H9 (cell line): ENCODE results near the gene C1QA. TPM values are rescaled to one million over a fixed set of nuclear protein-coding genes. Genes with fewer than 3 reads are reported as not detected.
"Not testable (repeated sequence)": the region's sequence is repeated elsewhere in the genome, so short reads cannot be mapped to it uniquely, and the experiment has no call there.

Source experiments
- DNase-seq: peaks from one replicate; pipeline ENCODE4 v3.0.0-alpha.2; 2017
- H2AFZ ChIP-seq: one replicate; pipeline ENCODE4 v1.6.1; 2013; ENCODE audit warnings: mild to moderate bottlenecking, low read length, control low read depth, moderate library complexity
- H2AK5ac ChIP-seq: 2 replicates; pipeline ENCODE4 v1.6.1; 2013; ENCODE audit warnings: low read length, control low read depth, mixed read lengths; ENCODE audit not compliant: insufficient read length
- H2BK120ac ChIP-seq: one replicate; pipeline ENCODE4 v1.6.1; 2013; ENCODE audit warnings: low read depth, mild to moderate bottlenecking, low read length, control low read depth, inconsistent platforms; ENCODE audit not compliant: poor library complexity, severe bottlenecking
- H2BK12ac ChIP-seq: 2 replicates; pipeline ENCODE4 v1.6.1; 2013; ENCODE audit warnings: low read length, control low read depth, mixed read lengths, low read depth; ENCODE audit not compliant: insufficient read length
- H2BK15ac ChIP-seq: 2 replicates; pipeline ENCODE4 v1.6.1; 2013; ENCODE audit warnings: low read depth, low read length, control low read depth
- H2BK20ac ChIP-seq: one replicate; pipeline ENCODE4 v1.6.1; 2013; ENCODE audit warnings: low read depth, mild to moderate bottlenecking, low read length, control low read depth, inconsistent platforms; ENCODE audit not compliant: poor library complexity, severe bottlenecking
- H2BK5ac ChIP-seq: 2 replicates; pipeline ENCODE4 v1.6.1; 2013; ENCODE audit warnings: low read length, control low read depth, mixed read lengths; ENCODE audit not compliant: insufficient read length
- H3K14ac ChIP-seq: 2 replicates; pipeline ENCODE4 v1.6.1; 2013; ENCODE audit warnings: low read length, control low read depth; ENCODE audit not compliant: insufficient read depth
- H3K18ac ChIP-seq: 2 replicates; pipeline ENCODE4 v1.6.1; 2013; ENCODE audit warnings: low read depth, mild to moderate bottlenecking, mixed read lengths, low read length, control low read depth; ENCODE audit not compliant: insufficient read length
- H3K23ac ChIP-seq: 2 replicates; pipeline ENCODE4 v1.6.1; 2013; ENCODE audit warnings: low read length, control low read depth, mixed read lengths, low read depth; ENCODE audit not compliant: insufficient read length
- H3K23me2 ChIP-seq: 2 replicates; pipeline ENCODE4 v1.6.1; 2013; ENCODE audit warnings: low read depth, mild to moderate bottlenecking, mixed read lengths, low read length, control low read depth; ENCODE audit not compliant: insufficient read length, poor library complexity, severe bottlenecking
- H3K27ac ChIP-seq: 2 replicates; pipeline ENCODE4 v1.5.1; 2013; ENCODE audit warnings: low read length, control low read depth, mixed read lengths, low read depth; ENCODE audit not compliant: insufficient read length
- H3K27me3 ChIP-seq: 2 replicates; pipeline ENCODE4 v1.6.1; 2013; ENCODE audit warnings: low read length, control low read depth, inconsistent platforms; ENCODE audit not compliant: insufficient read depth
- H3K4ac ChIP-seq: 2 replicates; pipeline ENCODE4 v1.6.1; 2013; ENCODE audit warnings: low read depth, mild to moderate bottlenecking, control low read depth, inconsistent platforms, low read length, moderate library complexity
- H3K4me1 ChIP-seq: 2 replicates; pipeline ENCODE4 v1.6.1; 2013; ENCODE audit warnings: low read length, control low read depth, inconsistent platforms; ENCODE audit not compliant: insufficient read depth
- H3K4me2 ChIP-seq: 2 replicates; pipeline ENCODE4 v1.6.1; 2013; ENCODE audit warnings: low read length, control low read depth, mixed read lengths; ENCODE audit not compliant: insufficient read length, insufficient read depth
- H3K56ac ChIP-seq: 2 replicates; pipeline ENCODE4 v1.6.1; 2013; ENCODE audit warnings: low read depth, mild to moderate bottlenecking, mixed read lengths, low read length, control low read depth; ENCODE audit not compliant: insufficient read length
- H3K79me1 ChIP-seq: 2 replicates; pipeline ENCODE4 v1.6.1; 2013; ENCODE audit warnings: low read depth, mild to moderate bottlenecking, moderate library complexity, low read length, control low read depth, inconsistent platforms; ENCODE audit not compliant: insufficient read depth, poor library complexity, severe bottlenecking
- H3K79me2 ChIP-seq: 2 replicates; pipeline ENCODE4 v1.6.1; 2013; ENCODE audit warnings: low read length, control low read depth, inconsistent platforms; ENCODE audit not compliant: insufficient read depth
- H3K9ac ChIP-seq: 2 replicates; pipeline ENCODE4 v1.6.1; 2013; ENCODE audit warnings: low read length, control low read depth, mixed read lengths; ENCODE audit not compliant: insufficient read length; ENCODE audit errors: extremely low read depth
- H3K9me3 ChIP-seq: one replicate; pipeline ENCODE4 v1.6.1; 2013; ENCODE audit warnings: low read depth, low read length, inconsistent platforms; ENCODE audit not compliant: control insufficient read depth
- H3T11ph ChIP-seq: one replicate; pipeline ENCODE4 v1.6.1; 2013; ENCODE audit warnings: mild to moderate bottlenecking, low read length, control low read depth, inconsistent platforms
- H4K20me1 ChIP-seq: one replicate; pipeline ENCODE4 v1.6.1; 2013; ENCODE audit not compliant: control insufficient read depth, insufficient read length, insufficient read depth
- H4K5ac ChIP-seq: 2 replicates; pipeline ENCODE4 v1.6.1; 2013; ENCODE audit warnings: low read depth, mild to moderate bottlenecking, mixed read lengths, low read length, control low read depth; ENCODE audit not compliant: insufficient read length
- H4K8ac ChIP-seq: replicated peaks from 2 replicates; pipeline ENCODE4 v1.6.1; 2013; ENCODE audit warnings: low read length, control low read depth, mixed read lengths, low read depth; ENCODE audit not compliant: insufficient read length
- H4K91ac ChIP-seq: 2 replicates; pipeline ENCODE4 v1.6.1; 2013; ENCODE audit warnings: low read depth, mild to moderate bottlenecking, moderate library complexity, mixed read lengths, low read length, control low read depth; ENCODE audit not compliant: insufficient read length
- H3K27ac Mint-ChIP-seq, 3 experiments: 2 replicates in 2 of 3; 3 replicates in 1 of 3; pipeline ENCODE4 v1.8.0; 2020 to 2021; ENCODE audit warnings: mixed read lengths in 3 of 3, mild to moderate bottlenecking in 1 of 3, moderate library complexity in 1 of 3
- H3K27me3 Mint-ChIP-seq: 2 replicates; pipeline ENCODE4 v1.8.0; 2021; ENCODE audit warnings: low read depth, mild to moderate bottlenecking, moderate library complexity, mixed read lengths
- H3K36me3 Mint-ChIP-seq, 3 experiments: 2 replicates in 2 of 3; 3 replicates in 1 of 3; pipeline ENCODE4 v1.8.0; 2020 to 2021; ENCODE audit warnings: low read depth in 3 of 3, mixed read lengths in 3 of 3; ENCODE audit not compliant: insufficient read depth in 1 of 3
- H3K4me1 Mint-ChIP-seq, 2 experiments: 2 replicates each; pipeline ENCODE4 v1.8.0; 2020; ENCODE audit warnings: mixed read lengths in 2 of 2
- H3K4me3 Mint-ChIP-seq, 2 experiments: 2 replicates in 1 of 2; 3 replicates in 1 of 2; pipeline ENCODE4 v1.8.0; 2020 to 2021; ENCODE audit warnings: mild to moderate bottlenecking in 2 of 2, mixed read lengths in 2 of 2, moderate library complexity in 1 of 2
- H3K9me3 Mint-ChIP-seq, 2 experiments: 2 replicates in 1 of 2; 3 replicates in 1 of 2; pipeline ENCODE4 v1.8.0; 2020; ENCODE audit warnings: mild to moderate bottlenecking in 2 of 2, mixed read lengths in 2 of 2, moderate library complexity in 1 of 2
- CTCF ChIP-seq: fragments of 200-600 bp; sonication (generic); conservative IDR thresholded peaks from 3 replicates; pipeline ENCODE4 v1.8.0; 2021; ENCODE audit warnings: antibody characterized with exemption, mild to moderate bottlenecking
- WGBS: extraction: QIAGEN DNeasy Blood & Tissue Kit; methylation state at CpG from one replicate; pipeline ENCODE4 v1.1.7; 2013; ENCODE audit warnings: missing lambda C conversion rate, low lambda C conversion rate, mixed read lengths; ENCODE audit not compliant: insufficient read length; ENCODE audit errors: extremely low coverage; 5-methylcytosine and 5-hydroxymethylcytosine counted together
- total RNA-seq: library from RNA; stranded (reverse); gene quantifications from 2 replicates; pipeline ENCODE4 v1.2.1, GENCODE V29; 2021

Gene C1QA
- total RNA-seq, 1 experiment from 2014 or later: not detected

- no peak overlapping the region for H3K14ac ChIP-seq
- H3K79me2 ChIP-seq: no peaks in the 10 kb centered on the region
- H3K4ac ChIP-seq: no peak overlapping the region
- H2AFZ ChIP-seq: no peak overlapping the region
- H3K36me3 Mint-ChIP-seq: no peaks in the 10 kb centered on the region
- H4K8ac ChIP-seq: no peak overlapping the region
- no peak overlapping the region for H2BK20ac ChIP-seq
- H3K23ac ChIP-seq: no peak overlapping the region
- peaks cover 7% of the 10 kb centered on the region; the same call in 1 of the 2 replicates for H3K4me1 ChIP-seq
- no peaks in the 10 kb centered on the region for H4K20me1 ChIP-seq
- H3K56ac ChIP-seq: no peak overlapping the region
- no peak overlapping the region for H4K5ac ChIP-seq
- H2BK12ac ChIP-seq: no peak overlapping the region
- no peak overlapping the region for H3K4me3 Mint-ChIP-seq
- no peaks in the 10 kb centered on the region for H3K9me3 ChIP-seq
- DNase-seq: no peak
- H2AK5ac ChIP-seq: no peak overlapping the region
- H3K27ac ChIP-seq: no peak overlapping the region
- H3K4me2 ChIP-seq: no peak overlapping the region
- H3K23me2 ChIP-seq: no peaks in the 10 kb centered on the region
- H3K79me1 ChIP-seq: no peaks in the 10 kb centered on the region
- H3K9ac ChIP-seq: no peak overlapping the region
- H3K27me3 Mint-ChIP-seq: peaks cover 3% of the 10 kb centered on the region
- no peak for TF ChIP-seq CTCF
- H3K4me1 Mint-ChIP-seq: peaks cover 0 to 20% of the 10 kb centered on the region in 2 experiments; a peak in 3 of 4 replicates
- no peak overlapping the region for H4K91ac ChIP-seq
- H3K9me3 Mint-ChIP-seq: no peaks in the 10 kb centered on the region; a peak in 1 of 5 replicates
- no peaks in the 10 kb centered on the region for H3K27me3 ChIP-seq
- no peak overlapping the region for H3K27ac Mint-ChIP-seq
- H2BK15ac ChIP-seq: no peak overlapping the region
- no peak overlapping the region for H3T11ph ChIP-seq
- WGBS: no CpG with 5 or more reads among the region's 1 CpG
- no peak overlapping the region for H2BK5ac ChIP-seq
- no peak overlapping the region for H3K18ac ChIP-seq
- H2BK120ac ChIP-seq: no peak overlapping the region
These were observed 38.0 kb downstream of the C1QA start for GRCh38 chr1:22674410-22674749.

GRCh38 chr1:22676151-22676550 lies 39.7 kb downstream of the C1QA start:
- H2AFZ ChIP-seq, H3K4me3 Mint-ChIP-seq, H3K27ac ChIP-seq, H3K56ac ChIP-seq, H3K9me3 Mint-ChIP-seq, H3K27me3 ChIP-seq, H2BK20ac ChIP-seq, H4K5ac ChIP-seq, H3K14ac ChIP-seq, H3K79me1 ChIP-seq, H3K4me1 ChIP-seq, H3K9ac ChIP-seq, H4K91ac ChIP-seq, H4K20me1 ChIP-seq, H2BK12ac ChIP-seq, H3K4ac ChIP-seq, H3K23ac ChIP-seq, H3K18ac ChIP-seq, H2BK120ac ChIP-seq, H3K79me2 ChIP-seq, H2BK15ac ChIP-seq, H4K8ac ChIP-seq, H3K27me3 Mint-ChIP-seq, H2AK5ac ChIP-seq, H3K36me3 Mint-ChIP-seq, DNase-seq, H3K23me2 ChIP-seq, H3K9me3 ChIP-seq, H3K4me2 ChIP-seq, H2BK5ac ChIP-seq, H3K27ac Mint-ChIP-seq, H3T11ph ChIP-seq: not testable (repeated sequence)
- WGBS: no CpG with 5 or more reads among the region's 15 CpGs
- peaks cover 0 to 13% of the 10 kb centered on the region in 2 experiments; a peak in 3 of 4 replicates for H3K4me1 Mint-ChIP-seq
